Limb (tissue), 2 donors: ENCODE measurements around the gene TMEM178B.
"Not testable (repeated sequence)": the region's sequence is repeated elsewhere in the genome, so short reads cannot be mapped to it uniquely, and the experiment has no call there.

Experiments
- DNase-seq, 2 donors: peaks; one replicate each; pipeline ENCODE4 v3.0.0-alpha.2; 2016; ENCODE audit errors: extremely low spot score in 2 of 2

Gene TMEM178B

DNA sequence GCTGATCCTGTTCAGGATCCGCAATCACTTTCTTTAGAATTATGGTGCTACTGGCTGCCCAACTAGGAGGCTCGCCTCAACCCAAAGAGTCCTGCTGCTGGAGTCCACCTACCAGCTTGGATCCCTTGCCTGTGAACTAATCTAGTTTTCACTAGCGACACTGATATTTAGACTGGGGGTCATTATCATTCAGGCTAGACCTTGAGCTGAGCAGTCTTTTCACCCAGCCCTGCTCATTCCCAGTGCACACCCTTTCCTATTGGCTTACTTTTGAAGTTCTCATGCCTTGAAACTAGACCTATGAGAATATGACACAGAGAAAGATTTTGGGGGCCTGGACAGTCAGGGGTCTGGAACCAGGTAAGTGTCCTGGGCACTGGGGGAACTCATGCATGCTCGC is 107.9 kb downstream of the TMEM178B start:
- no peak for DNase-seq

DNA sequence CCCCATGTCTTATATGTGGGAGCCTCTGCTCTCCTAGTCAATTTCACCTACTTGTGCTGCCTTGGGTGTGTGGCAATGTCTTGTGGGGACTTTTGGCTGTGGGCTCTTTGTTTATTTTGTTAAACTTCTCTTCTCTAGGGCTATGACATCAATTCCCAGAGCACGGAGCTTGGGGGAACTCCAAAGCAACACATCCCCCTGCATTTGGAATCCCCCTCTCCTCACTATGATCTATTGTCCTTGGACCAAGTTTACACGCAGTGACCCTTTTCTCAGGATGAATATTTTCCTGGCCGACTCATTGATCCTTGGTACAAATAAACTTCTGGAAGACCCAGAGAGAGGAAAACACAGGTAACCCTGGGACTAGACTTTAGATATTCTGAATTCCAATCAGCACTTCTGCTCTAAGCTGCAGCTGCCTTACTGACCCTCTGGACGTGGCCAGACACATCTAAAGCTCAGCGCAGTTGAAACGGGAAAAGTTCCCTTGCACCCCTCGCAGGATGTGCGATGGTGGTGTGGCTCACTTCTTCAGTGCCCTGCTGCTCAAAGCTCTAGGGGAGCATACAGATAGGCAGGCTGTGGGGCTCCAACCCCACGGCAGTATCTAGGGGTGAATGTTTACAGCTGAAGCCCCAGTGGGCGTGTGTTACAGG is 110.8 kb downstream of the TMEM178B start:
- DNase-seq, result no peak

DNA sequence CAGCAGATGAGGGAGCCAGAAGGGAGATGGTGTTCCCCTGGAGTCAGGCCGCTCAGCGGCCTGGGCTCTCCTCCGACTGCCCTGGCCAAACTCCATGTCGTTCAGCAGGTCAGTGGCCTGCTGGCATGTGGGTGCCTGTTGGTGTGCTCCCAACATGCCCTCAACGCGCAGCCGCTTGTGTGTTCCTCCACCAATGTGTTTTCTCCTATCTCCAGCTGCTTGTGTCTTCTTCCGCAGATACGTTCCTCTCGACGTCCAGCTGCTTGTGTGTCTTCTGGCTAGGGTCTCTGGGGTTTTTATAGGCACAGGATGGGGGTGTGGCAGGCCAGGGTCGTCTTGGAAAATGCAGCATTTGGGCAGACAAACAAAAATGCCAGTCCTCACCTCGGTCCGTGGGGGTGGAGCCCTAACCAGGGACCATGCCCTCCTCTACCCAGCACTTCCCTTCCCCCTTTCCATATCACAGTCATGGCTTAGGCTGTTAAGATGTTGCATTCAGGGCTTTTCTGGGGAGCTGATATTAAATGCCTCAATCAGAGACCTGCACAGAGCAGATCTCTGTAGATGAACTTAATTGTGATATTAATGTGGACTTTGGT is 111.6 kb downstream of the TMEM178B start:
- DNase-seq, result no peak

DNA sequence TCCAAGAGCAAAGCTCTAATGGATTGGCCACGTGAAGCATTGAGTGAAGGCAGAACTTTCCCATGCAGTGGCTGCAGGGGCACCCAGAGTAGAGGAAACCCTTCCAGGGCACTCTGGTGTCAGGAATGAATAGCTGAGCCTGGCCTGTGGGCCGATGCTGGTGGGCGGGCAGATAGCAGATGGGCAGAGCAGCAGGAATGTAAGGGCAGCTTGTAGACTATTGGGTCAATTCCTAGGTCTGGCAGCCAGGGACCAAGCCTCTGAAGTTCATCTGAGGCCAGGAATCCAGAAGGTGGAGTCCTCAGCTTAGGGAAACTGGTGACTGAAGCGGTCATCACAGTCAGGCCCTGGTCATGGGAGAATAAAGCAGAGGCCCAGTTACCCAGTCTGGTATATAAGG is 115.4 kb downstream of the TMEM178B start:
- DNase-seq, result no peak

DNA sequence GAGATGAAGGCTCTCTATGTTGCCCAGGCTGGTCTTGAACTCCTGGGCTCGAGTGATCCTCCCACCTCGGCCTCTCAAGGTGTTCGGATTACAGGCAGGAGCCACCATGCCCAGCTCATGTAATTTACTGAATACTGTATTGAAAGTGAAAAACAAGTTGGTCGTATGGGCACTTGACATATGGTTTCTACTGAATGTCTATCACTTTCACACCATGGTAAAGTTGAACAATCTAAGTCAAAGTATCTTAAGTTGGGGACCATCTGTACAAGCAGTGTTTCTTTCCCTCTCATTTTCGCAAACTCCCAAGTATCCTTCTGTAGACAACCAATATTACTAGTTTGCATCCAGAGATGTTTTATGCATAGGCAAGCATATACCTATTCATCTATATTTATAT is 116.6 kb downstream of the TMEM178B start:
- no peak for DNase-seq

DNA sequence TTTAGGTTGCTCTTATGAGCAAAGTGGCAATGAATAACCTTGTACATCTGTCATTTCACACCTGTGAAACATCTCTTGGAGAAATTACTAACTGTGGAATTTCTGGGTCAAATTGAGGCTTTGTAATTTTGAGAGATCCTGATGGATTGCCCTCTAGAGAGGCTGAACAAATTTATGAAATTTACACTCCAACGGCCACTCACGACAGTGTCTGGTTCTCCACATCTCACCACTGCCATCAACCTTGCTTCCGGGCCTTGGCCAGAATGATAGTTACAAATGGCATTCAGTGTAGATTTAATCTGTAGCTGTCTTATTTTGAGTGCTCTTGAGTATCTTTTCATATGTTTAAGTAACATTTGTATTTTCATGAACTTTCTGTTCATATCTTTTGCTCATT is 117.4 kb downstream of the TMEM178B start:
- no peak for DNase-seq

DNA sequence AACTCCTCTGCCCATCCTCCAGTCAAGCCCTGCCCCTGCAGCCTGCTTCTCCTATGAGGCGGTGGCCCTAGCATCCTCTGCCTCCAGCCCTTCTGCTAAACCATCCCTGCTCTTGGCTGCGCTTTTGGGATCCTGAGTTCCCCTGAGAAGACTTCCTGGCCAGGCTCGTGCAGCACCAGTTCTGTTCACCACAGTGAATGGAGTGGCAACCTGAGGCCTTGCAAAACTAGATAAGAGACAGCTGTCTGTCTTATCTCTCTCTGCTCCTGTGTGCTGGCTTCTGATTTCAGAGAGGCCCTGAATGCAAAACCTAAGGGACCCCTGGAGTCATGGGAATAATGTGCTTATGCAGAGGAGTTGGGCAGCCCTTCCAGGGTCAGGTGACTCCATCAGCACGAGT is 119.2 kb downstream of the TMEM178B start:
- DNase-seq, result no peak

DNA sequence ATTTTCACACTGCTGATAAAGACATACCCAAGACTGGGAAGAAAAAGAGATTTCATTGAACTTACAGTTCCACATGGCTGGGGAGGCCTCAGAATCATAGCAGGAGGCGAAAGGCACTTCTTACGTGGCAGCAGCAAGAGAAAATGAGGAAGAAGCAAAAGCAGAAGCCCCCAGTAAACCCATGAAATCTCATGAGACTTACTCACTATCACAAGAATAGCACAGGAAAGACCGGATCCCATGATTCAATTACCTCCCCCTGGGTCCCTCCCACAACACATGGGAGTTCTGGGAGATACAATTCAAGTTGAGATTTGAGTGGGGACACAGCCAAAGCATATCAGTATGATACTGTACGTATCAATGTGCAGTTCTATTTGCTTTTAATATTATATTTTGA is 121.9 kb downstream of the TMEM178B start:
- DNase-seq, result not testable (repeated sequence)

DNA sequence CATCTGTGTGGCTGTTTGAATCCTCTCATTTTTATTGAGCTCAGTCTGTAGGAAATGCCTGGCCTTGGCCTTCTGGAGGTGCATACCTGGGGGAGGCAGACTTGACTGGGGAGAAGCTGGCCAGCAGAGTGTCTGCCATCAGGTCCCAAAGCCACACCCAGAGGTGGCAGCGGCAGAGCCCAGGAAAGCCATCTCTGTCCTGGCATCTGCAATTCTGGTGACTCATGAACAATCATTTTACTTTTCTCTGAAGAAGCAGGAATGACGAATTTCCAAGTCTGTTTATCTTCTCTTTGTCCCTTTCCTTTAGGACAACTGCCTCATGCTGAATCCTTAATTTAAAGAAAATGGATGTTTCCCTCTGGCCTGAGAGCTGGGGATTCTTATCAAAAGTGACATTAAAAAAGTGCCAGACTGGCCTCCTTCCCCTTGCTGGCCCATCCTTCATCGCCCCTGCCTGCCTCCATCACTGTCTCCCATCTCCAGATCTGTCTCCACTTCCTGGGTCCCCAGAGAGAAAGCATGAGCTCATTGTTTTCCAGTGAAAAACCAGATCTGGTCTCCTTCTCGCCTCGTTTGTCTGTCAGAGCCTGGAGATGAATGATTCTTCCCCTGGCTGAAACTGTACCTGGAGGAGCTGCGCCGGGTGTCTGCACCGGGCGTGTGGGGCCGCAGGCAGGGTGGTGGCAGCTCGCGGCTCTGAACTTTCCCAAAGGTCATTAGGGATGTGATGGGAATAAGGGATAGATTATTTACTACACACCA is 124.5 kb downstream of the TMEM178B start:
- DNase-seq, result no peak

DNA sequence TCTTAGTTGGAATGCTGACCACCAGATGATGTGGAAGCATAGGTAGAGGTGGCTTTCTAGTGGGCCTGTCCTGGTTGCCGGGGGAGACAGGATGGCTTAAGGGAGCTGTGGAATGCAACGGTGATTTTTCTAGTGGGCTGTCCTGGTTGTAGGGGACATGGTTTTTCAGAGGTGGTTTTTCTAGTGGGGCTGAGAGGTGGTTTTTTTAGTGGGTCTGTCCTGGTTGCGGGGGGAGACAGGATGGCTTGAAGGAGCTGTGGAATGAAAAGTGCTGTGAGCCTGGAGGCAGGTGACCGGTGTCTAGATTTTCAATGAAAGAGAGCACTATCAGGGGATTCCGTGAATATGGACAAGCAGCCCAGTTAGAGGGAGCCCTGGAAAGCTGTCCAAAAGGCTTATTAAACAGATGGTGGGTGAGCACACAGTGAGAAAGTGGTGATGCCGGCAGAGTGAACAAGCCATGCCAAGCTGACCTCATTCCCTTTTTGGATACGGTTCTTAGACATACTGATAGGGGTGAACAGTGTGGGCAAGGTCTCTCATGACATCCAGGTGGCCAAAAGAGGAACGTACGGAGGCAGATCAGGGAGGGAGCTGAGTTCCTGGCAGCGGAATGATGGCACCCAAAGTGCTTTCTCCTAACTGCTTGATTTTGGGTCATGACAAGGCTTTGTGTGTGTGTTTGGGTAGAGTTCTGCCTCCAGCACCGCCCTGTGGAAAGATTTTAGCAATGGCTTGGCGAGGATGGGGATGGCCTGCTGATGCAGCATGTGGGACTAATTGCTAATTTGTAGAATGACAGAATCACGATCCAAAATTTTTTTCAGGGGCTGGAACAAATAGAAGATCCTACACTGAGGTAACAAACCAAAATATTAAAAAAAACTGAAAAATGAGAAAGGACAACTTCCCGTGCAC is 126.6 kb downstream of the TMEM178B start:
- no peak for DNase-seq

DNA sequence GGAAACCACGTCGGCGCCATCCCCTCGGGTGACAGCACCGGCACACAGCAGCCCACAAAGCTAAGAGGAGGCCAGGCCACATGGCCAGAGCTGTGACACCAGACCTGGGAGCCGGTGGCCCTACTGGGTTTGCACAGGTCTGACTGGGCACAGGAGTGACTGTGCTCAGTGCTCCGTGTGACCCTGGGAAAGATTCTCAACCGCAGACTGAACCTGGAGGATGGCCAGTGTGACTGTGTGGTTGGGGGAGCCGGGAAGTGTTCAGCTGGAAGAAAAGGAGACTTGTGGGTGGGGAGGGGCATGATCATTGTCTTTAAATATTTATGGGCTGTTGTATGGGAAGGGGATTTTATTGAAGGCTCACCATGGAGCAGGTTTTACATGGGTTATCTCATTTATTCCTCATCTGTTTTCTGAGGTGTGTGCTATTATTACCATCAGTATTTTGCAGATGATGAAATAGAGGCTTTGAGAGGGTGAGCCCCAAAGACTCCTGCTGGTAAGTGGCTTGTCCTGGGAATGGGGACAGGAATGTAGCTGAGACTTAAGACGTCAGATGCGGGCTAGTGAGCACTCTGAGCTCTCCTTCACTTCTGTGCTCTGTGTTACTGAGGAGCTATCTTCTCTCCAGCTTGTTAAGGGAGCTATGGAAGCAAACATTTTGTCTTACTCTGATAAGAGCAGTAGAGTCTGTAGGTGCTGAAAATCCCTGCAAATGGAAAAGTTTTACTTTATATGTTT is 127.5 kb downstream of the TMEM178B start:
- no peak for DNase-seq

DNA sequence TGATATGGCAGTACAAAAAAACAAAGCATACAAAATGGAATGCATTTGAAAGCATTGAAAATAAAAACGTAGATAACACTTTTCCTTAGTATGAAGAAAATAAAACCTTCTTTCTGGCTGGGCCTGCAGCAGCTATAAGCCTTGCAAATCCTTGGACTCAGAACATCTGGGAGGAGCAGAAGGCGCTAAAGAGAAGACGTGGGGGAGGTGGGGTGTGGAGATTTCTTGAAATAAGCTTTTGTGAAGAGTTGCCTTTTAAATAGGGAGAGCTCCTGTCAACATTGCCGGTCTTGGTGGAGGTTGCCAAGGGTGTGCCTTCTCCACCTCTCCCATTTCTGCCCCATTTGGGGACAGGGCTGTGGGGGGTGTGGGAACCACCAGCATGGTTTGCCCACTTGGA is 128.7 kb downstream of the TMEM178B start:
- no peak for DNase-seq

DNA sequence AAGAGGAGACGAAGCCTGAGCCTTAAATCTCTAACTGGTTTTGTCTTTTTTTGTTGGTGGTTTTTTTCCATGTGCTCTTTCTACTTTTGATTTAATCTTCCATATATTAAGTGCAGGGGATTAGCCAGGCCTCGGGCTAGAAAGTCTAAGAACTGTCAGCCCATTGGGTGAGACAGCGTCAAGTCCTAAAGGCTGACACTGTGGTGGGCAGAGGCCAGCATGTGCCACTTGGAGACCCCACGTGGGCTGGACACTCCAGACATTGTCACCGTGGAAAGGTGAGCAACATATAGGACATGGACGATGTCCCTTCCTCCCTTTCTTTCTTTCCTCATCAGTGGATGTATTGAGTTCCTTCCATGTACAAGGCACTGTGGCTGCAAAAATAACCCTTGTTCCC is 129.3 kb downstream of the TMEM178B start:
- no peak for DNase-seq

DNA sequence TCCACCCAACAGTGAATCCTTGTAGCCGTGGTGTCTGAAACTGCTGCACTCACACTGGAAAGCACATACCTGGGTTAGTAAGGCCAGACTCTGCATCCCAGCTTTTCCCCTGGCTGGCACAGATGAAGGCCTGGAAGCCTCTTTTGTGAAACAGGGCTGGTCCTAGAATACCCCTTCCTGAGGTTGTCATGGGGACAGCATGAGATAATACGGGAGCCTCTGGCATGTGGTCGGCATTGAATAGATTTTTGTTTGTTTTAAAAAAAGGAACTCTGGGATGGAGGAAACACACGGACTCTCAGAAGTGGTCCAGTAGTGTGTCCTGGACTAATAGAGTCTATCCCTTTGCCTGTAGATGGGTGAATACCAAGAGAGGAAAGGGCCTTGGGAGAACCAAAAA is 129.7 kb downstream of the TMEM178B start:
- DNase-seq, result no peak

DNA sequence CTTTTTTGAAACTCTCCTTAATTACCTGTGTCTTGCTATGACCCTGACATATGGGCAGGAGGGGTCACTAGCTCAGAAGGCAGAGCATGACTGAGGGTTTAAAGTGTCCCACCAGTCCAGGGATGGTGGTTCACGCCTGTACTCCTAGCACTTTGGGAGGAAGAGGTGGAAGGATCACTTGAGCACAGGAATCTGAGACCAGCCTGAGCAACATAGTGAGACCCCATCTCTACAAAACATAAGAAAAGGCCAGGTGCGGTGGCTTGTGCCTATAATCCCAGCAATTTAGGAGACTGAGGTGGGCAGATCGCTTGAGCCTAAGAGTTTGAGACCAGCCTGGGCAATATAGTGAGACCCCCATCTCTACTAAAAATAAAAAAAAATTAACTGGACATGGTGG is 133.8 kb downstream of the TMEM178B start:
- DNase-seq, result no peak

DNA sequence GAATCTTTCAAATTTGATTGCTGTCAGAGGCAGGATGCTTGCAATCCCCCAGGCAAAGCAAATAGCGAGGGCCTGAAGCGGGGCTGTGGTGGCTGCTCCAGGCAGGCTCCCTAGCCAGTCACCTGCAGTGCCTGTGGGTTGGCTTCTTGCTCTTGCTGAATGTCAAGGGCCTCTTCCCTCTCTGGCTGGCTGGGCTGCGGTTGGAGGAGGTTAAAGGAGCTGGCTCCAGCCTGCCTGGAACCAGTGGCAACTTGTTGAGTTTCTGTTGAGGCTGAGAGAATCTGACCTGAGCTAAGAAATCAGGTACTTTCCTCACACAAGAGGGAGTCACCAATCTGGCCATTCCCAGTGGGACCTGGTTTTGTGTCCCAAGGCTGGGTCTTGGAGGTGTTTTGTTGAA is 134.7 kb downstream of the TMEM178B start:
- DNase-seq, result no peak

DNA sequence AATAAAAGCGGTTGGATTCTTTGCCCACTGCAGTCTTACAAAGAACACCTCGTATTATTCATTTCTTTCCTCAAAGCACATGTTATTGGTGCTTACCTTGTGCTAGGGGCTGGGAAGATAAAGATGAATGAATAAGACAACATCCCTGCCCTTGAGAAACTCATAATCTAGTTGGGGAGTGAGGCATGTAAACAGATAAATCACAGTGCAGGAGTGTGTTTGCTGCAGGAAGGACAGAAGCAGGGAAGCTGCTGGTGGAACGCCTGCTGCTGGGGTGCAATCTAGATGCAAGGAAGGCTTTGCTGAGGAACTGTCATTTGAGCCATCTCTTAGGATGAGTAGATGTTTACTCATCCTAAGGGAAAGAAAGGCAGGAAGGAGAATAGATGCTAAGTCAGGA is 135.6 kb downstream of the TMEM178B start:
- no peak for DNase-seq

DNA sequence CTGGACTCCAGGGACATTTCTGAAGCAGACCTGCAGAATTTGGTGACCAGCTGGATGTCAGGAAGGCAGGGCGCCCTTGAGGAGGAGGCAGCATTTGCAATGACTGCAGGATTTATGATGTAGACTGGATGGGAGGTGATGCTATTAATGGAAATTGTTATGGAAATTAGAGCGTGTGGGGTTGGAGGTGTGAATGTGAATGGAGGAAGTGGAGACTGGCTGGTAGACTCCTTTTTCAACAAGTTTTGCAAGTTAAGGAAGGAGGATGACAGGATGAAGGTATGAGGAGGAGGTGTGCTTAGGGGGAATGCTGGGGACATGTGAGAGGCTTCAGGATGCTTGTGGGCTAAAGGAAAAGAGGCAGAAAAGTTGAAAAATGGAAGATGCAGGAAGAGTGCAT is 137.0 kb downstream of the TMEM178B start:
- no peak for DNase-seq

DNA sequence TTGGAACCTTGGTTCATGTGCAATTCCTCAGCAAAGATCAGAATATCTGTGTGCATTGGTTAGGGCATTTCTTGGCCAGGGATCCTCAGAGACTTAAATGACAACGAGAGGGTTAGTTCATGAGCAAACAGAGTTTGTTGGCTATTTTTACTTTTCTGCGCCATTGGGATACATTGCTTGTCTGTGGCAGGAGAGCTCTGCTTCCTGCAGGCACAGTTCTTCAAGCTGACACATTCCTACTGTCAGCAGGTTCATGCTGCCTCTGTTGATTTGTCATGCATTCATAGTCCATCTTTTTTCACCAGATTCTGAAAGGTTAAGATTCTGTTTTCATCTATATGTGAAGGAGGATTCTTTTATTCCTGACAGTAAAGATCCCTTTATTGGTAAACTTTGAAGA is 139.4 kb downstream of the TMEM178B start:
- no peak for DNase-seq

DNA sequence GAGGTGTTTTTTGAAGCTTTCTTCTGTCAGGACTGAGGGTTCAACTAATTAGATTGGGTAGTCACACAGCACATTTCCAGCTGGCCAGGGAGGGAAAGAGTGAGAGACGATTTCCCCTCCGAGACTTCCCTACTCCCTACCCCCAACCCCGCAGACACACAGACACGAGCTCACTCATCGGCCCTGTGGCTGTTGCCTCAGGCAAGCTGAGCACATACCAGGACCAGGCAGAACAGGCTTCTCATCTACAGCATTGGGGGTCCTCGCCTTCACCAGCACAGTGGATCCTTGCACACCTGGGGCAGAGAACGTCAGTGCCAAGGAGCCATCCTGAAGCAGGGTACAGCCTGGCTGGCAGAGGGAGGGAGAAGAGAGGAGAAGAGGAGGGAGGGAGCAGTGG is 144.1 kb downstream of the TMEM178B start:
- DNase-seq, result no peak

DNA sequence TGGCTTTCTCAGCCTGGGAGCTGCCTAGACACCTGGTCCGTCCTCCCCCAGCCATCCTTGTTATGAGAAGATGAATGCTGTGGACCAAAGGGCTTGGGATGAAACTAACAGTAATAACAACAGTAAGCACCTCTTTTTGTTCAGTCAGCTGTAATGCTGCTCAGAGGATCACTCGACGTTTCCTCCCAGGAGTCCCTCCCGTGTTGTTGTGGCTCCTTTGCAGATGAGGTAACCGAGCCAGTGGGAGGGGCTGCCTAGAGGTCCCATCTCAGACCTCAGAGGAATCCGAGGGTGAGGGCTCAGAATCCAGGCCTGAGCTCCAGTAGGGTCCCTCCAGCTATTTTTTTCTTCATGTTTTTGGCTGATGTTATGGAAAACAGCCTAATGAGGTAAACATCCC is 145.1 kb downstream of the TMEM178B start:
- DNase-seq, result no peak
